ENCODE results near the gene ARHGAP18. TPM values are rescaled to one million over a fixed set of nuclear protein-coding genes. Genes with fewer than 3 reads are reported as not detected.

ARHGAP18 gene
- total and polyA plus RNA-seq, 2 of the 13 experiments (the other 11 are each of a cell fraction or from before 2014, with no cell fraction given) = 58.2 to 115 TPM

DNA sequence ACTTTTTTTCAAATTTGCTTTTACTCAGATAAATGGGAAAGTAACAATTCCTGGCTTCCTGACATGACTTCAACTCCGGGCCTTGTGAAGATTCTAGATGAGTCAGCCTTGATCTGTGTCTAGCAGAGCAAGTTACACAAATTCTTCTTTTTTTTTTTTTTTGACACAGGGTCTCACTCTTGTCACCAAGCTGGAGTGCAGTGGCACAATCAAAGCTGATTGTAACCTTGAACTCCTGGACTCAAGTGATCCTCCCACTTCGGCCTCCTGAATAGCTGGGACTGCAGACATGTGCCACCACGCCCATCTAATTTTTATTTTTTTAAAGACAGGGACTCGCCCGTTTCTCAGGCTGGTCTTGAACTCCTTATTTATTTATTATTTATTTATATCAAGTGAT lies 7.3 kb upstream of the ARHGAP18 start (continued):
- TF ChIP-seq, protein P1, sequence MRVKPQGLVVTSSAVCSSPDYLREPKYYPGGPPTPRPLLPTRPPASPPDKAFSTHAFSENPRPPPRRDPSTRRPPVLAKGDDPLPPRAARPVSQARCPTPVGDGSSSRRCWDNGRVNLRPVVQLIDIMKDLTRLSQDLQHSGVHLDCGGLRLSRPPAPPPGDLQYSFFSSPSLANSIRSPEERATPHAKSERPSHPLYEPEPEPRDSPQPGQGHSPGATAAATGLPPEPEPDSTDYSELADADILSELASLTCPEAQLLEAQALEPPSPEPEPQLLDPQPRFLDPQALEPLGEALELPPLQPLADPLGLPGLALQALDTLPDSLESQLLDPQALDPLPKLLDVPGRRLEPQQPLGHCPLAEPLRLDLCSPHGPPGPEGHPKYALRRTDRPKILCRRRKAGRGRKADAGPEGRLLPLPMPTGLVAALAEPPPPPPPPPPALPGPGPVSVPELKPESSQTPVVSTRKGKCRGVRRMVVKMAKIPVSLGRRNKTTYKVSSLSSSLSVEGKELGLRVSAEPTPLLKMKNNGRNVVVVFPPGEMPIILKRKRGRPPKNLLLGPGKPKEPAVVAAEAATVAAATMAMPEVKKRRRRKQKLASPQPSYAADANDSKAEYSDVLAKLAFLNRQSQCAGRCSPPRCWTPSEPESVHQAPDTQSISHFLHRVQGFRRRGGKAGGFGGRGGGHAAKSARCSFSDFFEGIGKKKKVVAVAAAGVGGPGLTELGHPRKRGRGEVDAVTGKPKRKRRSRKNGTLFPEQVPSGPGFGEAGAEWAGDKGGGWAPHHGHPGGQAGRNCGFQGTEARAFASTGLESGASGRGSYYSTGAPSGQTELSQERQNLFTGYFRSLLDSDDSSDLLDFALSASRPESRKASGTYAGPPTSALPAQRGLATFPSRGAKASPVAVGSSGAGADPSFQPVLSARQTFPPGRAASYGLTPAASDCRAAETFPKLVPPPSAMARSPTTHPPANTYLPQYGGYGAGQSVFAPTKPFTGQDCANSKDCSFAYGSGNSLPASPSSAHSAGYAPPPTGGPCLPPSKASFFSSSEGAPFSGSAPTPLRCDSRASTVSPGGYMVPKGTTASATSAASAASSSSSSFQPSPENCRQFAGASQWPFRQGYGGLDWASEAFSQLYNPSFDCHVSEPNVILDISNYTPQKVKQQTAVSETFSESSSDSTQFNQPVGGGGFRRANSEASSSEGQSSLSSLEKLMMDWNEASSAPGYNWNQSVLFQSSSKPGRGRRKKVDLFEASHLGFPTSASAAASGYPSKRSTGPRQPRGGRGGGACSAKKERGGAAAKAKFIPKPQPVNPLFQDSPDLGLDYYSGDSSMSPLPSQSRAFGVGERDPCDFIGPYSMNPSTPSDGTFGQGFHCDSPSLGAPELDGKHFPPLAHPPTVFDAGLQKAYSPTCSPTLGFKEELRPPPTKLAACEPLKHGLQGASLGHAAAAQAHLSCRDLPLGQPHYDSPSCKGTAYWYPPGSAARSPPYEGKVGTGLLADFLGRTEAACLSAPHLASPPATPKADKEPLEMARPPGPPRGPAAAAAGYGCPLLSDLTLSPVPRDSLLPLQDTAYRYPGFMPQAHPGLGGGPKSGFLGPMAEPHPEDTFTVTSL (CRISPR knock-in tag; IDR thresholded peaks at IDR 0.05; ENCODE audit: borderline replicate concordance) = peak; percentile 96
- TF ChIP-seq FOXC1 (CRISPR knock-in tag; IDR thresholded peaks at IDR 0.05; ENCODE audit: borderline replicate concordance) (no peak), MED13 (CRISPR knock-in tag; IDR thresholded peaks at IDR 0.05) (no peak; the same call in 1 of the 2 replicates), KDM4B (CRISPR knock-in tag; IDR thresholded peaks at IDR 0.05) (no peak), ZNF549 (CRISPR knock-in tag; IDR thresholded peaks at IDR 0.05) (no peak), JUNB (CRISPR knock-in tag; IDR thresholded peaks at IDR 0.05; ENCODE audit: borderline replicate concordance) (peak; percentile 88), SNRNP70 (IDR thresholded peaks at IDR 0.05; ENCODE audit: low read depth, low read length) (no peak), FOXA1 (IDR thresholded peaks at IDR 0.05) (no peak), FOXA1 (CRISPR knock-in tag; IDR thresholded peaks at IDR 0.05) (0 out of 2 replicates have a peak, but pooled peaks have one; percentile 39), DMAP1 (CRISPR knock-in tag; IDR thresholded peaks at IDR 0.05) (peak; percentile 77), ZNF556 (CRISPR knock-in tag; IDR thresholded peaks at IDR 0.05; ENCODE audit: borderline replicate concordance) (peak; percentile 66; the same call in 1 of the 2 replicates), ISL2 (CRISPR knock-in tag; IDR thresholded peaks at IDR 0.05) (peak; percentile 91), TBX2 (CRISPR knock-in tag; IDR thresholded peaks at IDR 0.05; ENCODE audit: borderline replicate concordance) (peak; percentile 94), SOX5 (CRISPR knock-in tag; IDR thresholded peaks at IDR 0.05; ENCODE audit: borderline replicate concordance) (peak; percentile 89), NR2F2 (IDR thresholded peaks at IDR 0.05; ENCODE audit: borderline replicate concordance, low read depth) (peak; percentile 64; the same call in 1 of the 2 replicates), ASH2L (IDR thresholded peaks at IDR 0.05; ENCODE audit: insufficient read length, low read depth, low read length) (peak; percentile 76)
- TF ChIP-seq, protein P2, sequence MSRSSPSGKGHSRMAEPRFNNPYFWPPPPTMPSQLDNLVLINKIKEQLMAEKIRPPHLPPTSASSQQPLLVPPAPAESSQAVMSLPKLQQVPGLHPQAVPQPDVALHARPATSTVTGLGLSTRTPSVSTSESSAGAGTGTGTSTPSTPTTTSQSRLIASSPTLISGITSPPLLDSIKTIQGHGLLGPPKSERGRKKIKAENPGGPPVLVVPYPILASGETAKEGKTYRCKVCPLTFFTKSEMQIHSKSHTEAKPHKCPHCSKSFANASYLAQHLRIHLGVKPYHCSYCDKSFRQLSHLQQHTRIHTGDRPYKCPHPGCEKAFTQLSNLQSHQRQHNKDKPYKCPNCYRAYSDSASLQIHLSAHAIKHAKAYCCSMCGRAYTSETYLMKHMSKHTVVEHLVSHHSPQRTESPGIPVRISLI (CRISPR knock-in tag; IDR thresholded peaks at IDR 0.05; ENCODE audit: borderline replicate concordance) = peak; percentile 99
- TF ChIP-seq, protein P3, sequence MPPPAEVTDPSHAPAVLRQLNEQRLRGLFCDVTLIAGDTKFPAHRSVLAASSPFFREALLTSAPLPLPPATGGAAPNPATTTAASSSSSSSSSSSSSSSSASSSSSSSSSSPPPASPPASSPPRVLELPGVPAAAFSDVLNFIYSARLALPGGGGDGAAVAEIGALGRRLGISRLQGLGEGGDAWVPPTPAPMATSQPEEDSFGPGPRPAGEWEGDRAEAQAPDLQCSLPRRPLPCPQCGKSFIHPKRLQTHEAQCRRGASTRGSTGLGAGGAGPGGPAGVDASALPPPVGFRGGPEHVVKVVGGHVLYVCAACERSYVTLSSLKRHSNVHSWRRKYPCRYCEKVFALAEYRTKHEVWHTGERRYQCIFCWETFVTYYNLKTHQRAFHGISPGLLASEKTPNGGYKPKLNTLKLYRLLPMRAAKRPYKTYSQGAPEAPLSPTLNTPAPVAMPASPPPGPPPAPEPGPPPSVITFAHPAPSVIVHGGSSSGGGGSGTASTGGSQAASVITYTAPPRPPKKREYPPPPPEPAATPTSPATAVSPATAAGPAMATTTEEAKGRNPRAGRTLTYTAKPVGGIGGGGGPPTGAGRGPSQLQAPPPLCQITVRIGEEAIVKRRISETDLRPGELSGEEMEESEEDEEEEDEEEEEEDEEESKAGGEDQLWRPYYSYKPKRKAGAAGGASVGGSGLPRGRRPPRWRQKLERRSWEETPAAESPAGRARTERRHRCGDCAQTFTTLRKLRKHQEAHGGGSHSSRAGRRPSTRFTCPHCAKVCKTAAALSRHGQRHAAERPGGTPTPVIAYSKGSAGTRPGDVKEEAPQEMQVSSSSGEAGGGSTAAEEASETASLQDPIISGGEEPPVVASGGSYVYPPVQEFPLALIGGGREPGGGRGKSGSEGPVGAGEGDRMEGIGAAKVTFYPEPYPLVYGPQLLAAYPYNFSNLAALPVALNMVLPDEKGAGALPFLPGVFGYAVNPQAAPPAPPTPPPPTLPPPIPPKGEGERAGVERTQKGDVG (CRISPR knock-in tag; IDR thresholded peaks at IDR 0.05; ENCODE audit: borderline replicate concordance) = no peak
- TF ChIP-seq, protein P4, sequence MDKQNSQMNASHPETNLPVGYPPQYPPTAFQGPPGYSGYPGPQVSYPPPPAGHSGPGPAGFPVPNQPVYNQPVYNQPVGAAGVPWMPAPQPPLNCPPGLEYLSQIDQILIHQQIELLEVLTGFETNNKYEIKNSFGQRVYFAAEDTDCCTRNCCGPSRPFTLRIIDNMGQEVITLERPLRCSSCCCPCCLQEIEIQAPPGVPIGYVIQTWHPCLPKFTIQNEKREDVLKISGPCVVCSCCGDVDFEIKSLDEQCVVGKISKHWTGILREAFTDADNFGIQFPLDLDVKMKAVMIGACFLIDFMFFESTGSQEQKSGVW (CRISPR knock-in tag; IDR thresholded peaks at IDR 0.05; ENCODE audit: borderline replicate concordance) = no peak
